GM18858 (cell line): ENCODE data around the gene HDAC1.
"Not testable (repeated sequence)": the region's sequence is repeated elsewhere in the genome, so short reads cannot be mapped to it uniquely, and the experiment has no call there.

ENCODE experiments used
- ATAC-seq: cut with Tn5 transposase; IDR thresholded peaks from one replicate; pipeline ENCODE4 v1.9.1; 2021; ENCODE audit not compliant: unreplicated experiment

Gene HDAC1

GRCh38 chr1:32291708-32292538, at the start of gene HDAC1:
TSS of gene HDAC1 (plus strand) at chr1:32292083. CDS start at chr1:32292170, 87 bp downstream.
- peak; percentile 87 for ATAC-seq

- ATAC-seq: no peak
Observed at GRCh38 chr1:32242341-32242851, 49.5 kb upstream of the HDAC1 start.

- ATAC-seq: no peak
Observed at GRCh38 chr1:32246888-32247273, 45.0 kb upstream of the HDAC1 start, which contains the start of gene FAM167B. TSS of gene FAM167B (plus strand) at chr1:32247222. CDS start at chr1:32247422, 200 bp downstream.

GRCh38 chr1:32247452-32247851, 44.4 kb upstream of the HDAC1 start:
- ATAC-seq: no peak

GRCh38 chr1:32247983-32248889, 43.6 kb upstream of the HDAC1 start:
- no peak for ATAC-seq

- peak; percentile 41 for ATAC-seq
Observed at GRCh38 chr1:32249831-32250525, 41.9 kb upstream of the HDAC1 start.

- no peak for ATAC-seq
Observed at GRCh38 chr1:32250893-32251716, 40.8 kb upstream of the HDAC1 start, which contains the start of gene LCK. TSS of gene LCK (plus strand) at chr1:32251265. CDS start at chr1:32274330, 23,065 bp downstream.

GRCh38 chr1:32255072-32256071, 36.5 kb upstream of the HDAC1 start:
- no peak for ATAC-seq

GRCh38 chr1:32256473-32257226, 35.2 kb upstream of the HDAC1 start:
- ATAC-seq: no peak

GRCh38 chr1:32257227-32257508, 34.7 kb upstream of the HDAC1 start:
- ATAC-seq: no peak

- ATAC-seq: not testable (repeated sequence)
Observed at GRCh38 chr1:32263236-32263593, 28.7 kb upstream of the HDAC1 start.

- no peak for ATAC-seq
Observed at GRCh38 chr1:32263744-32264143, 28.1 kb upstream of the HDAC1 start.

GRCh38 chr1:32265846-32266245, 26.0 kb upstream of the HDAC1 start:
- no peak for ATAC-seq

GRCh38 chr1:32266921-32267591, 24.8 kb upstream of the HDAC1 start:
- ATAC-seq: no peak

GRCh38 chr1:32269744-32270143, 22.1 kb upstream of the HDAC1 start:
- ATAC-seq: no peak

- no peak for ATAC-seq
Observed at GRCh38 chr1:32272557-32273390, 19.1 kb upstream of the HDAC1 start.
